Lower lobe of right lung (tissue), 2 donors: ENCODE measurements around the gene DYNC1LI2. TPM values are rescaled to one million over a fixed set of nuclear protein-coding genes. Genes with fewer than 3 reads are reported as not detected.
"Not testable (repeated sequence)": the region's sequence is repeated elsewhere in the genome, so short reads cannot be mapped to it uniquely, and the experiment has no call there.

Experiments used
- ATAC-seq, 2 donors: fragments of 200-7000 bp; cut with Tn5 transposase; one replicate each; pipeline ENCODE4 v1.9.1; 2020 to 2022; ENCODE audit warnings: mild to moderate bottlenecking in 2 of 2, moderate library complexity in 2 of 2
- DNase-seq: peaks from one replicate; pipeline ENCODE4 v3.0.0-alpha.2; 2020
- H3K27ac ChIP-seq: fragments of 200-600 bp; one replicate; pipeline ENCODE4 v1.8.0; 2022
- H3K27me3 ChIP-seq: fragments of 200-600 bp; one replicate; pipeline ENCODE4 v1.8.0; 2022; ENCODE audit warnings: low read depth
- H3K36me3 ChIP-seq: fragments of 200-600 bp; one replicate; pipeline ENCODE4 v1.8.0; 2022; ENCODE audit warnings: mild to moderate bottlenecking
- H3K4me1 ChIP-seq: fragments of 200-600 bp; one replicate; pipeline ENCODE4 v1.8.0; 2022
- H3K4me3 ChIP-seq: fragments of 200-600 bp; one replicate; pipeline ENCODE4 v1.8.0; 2022; ENCODE audit warnings: mild to moderate bottlenecking
- H3K9me3 ChIP-seq: fragments of 200-600 bp; one replicate; pipeline ENCODE4 v1.8.0; 2022
- CTCF ChIP-seq: fragments of 200-600 bp; IDR thresholded peaks from one replicate; pipeline ENCODE4 v1.8.0; 2022; ENCODE audit warnings: antibody characterized with exemption, mild to moderate bottlenecking
- intact Hi-C: fragments of 100-400 bp; cut with DNase I; formaldehyde crosslinking; loops from one replicate; pipeline ENCODE4 v1.11.0; 2022
- total RNA-seq: library from RNA; stranded (reverse); fragmentation: NEBNext Ultra II Directional; extraction: Animal tissue kit (Norgen Biotek cat#: 25700); gene quantifications from one replicate; pipeline ENCODE4 v1.2.1, GENCODE V29; 2021
- donor health status: DM: no; HTN: yes; CAD: no; lungs with severe emphysema.

Gene DYNC1LI2
- total RNA-seq, 1 donor from 2014 or later = 114 TPM

- Histone ChIP-seq H3K36me3 (no peaks in the 10 kb centered on the region), H3K9me3 (no peaks in the 10 kb centered on the region), H3K27ac (no peak overlapping the region), H3K27me3 (no peaks in the 10 kb centered on the region), H3K4me3 (no peak overlapping the region), H3K4me1 (peaks cover 19% of the 10 kb centered on the region)
- ATAC-seq (no peak), DNase-seq (no peak)
- no peak for TF ChIP-seq CTCF
- intact Hi-C loops = no loop called here
Measured at GRCh38 chr16:66692341-66692740, 59.1 kb downstream of the DYNC1LI2 start.

- ATAC-seq (no peak), DNase-seq (no peak)
- H3K4me3 ChIP-seq = no peak overlapping the region
- no peak for TF ChIP-seq CTCF
- no peaks in the 10 kb centered on the region for H3K36me3 ChIP-seq
- no peaks in the 10 kb centered on the region for H3K27me3 ChIP-seq
- intact Hi-C loops = no loop called here
- no peaks in the 10 kb centered on the region for H3K9me3 ChIP-seq
- peaks cover 15% of the 10 kb centered on the region for H3K4me1 ChIP-seq
- no peak overlapping the region for H3K27ac ChIP-seq
Measured at GRCh38 chr16:66691234-66691633, 60.2 kb downstream of the DYNC1LI2 start.

- DNase-seq (no peak), ATAC-seq (no peak)
- Histone ChIP-seq H3K27me3 (no peaks in the 10 kb centered on the region), H3K9me3 (no peaks in the 10 kb centered on the region), H3K27ac (no peak overlapping the region), H3K4me1 (peaks cover 7% of the 10 kb centered on the region), H3K4me3 (no peak overlapping the region), H3K36me3 (no peaks in the 10 kb centered on the region)
- TF ChIP-seq CTCF = no peak
- intact Hi-C loops = no loop called here
Measured at GRCh38 chr16:66690106-66690847, 61.1 kb downstream of the DYNC1LI2 start.

GRCh38 chr16:66689282-66689681 is 62.1 kb downstream of the DYNC1LI2 start:
- no peak for TF ChIP-seq CTCF
- Histone ChIP-seq H3K27me3 (no peaks in the 10 kb centered on the region), H3K9me3 (no peaks in the 10 kb centered on the region), H3K4me1 (no peaks in the 10 kb centered on the region), H3K36me3 (no peaks in the 10 kb centered on the region), H3K27ac (no peak overlapping the region), H3K4me3 (no peak overlapping the region)
- no peak for ATAC-seq
- intact Hi-C loops = no loop called here
- no peak for DNase-seq

- intact Hi-C loops = no loop called here
- TF ChIP-seq CTCF = no peak
- no peaks in the 10 kb centered on the region for H3K27me3 ChIP-seq
- no peak overlapping the region for H3K4me3 ChIP-seq
- H3K4me1 ChIP-seq = no peaks in the 10 kb centered on the region
- no peaks in the 10 kb centered on the region for H3K9me3 ChIP-seq
- ATAC-seq (no peak), DNase-seq (no peak)
- no peaks in the 10 kb centered on the region for H3K36me3 ChIP-seq
- H3K27ac ChIP-seq = no peak overlapping the region
Measured at GRCh38 chr16:66687906-66688625, 63.3 kb downstream of the DYNC1LI2 start.

- DNase-seq, intact Hi-C loops, H3K36me3 ChIP-seq, H3K4me3 ChIP-seq, H3K4me1 ChIP-seq, H3K9me3 ChIP-seq, ATAC-seq, H3K27me3 ChIP-seq, H3K27ac ChIP-seq: not testable (repeated sequence)
Measured at GRCh38 chr16:66685501-66686115, 65.8 kb downstream of the DYNC1LI2 start.
